Neural cell (in vitro differentiated cells): Measurements from ENCODE around the gene PLEKHF1. TPM values are rescaled to one million over a fixed set of nuclear protein-coding genes. Genes with fewer than 3 reads are reported as not detected.

ENCODE experiments used
- H2AFZ ChIP-seq: fragments of 200-600, 300-800 bp; sonication (generic), shearing (Covaris generic); 2 replicates; pipeline ENCODE4 v1.6.0; 2014; ENCODE audit warnings: low read depth, mild to moderate bottlenecking, antibody characterized with exemption, low read length, moderate library complexity
- H3F3A ChIP-seq: fragments of 200-600 bp; shearing (Covaris generic); 2 replicates; pipeline ENCODE4 v1.6.1; 2016; ENCODE audit warnings: mild to moderate bottlenecking, moderate library complexity, mixed read lengths, antibody characterized with exemption, low read length; ENCODE audit not compliant: insufficient read depth, poor library complexity, severe bottlenecking
- H3K27ac ChIP-seq: fragments of 200-600, 300-800 bp; sonication (generic), shearing (Covaris generic); 2 replicates; pipeline ENCODE4 v1.5.1; 2014; ENCODE audit warnings: mild to moderate bottlenecking, low read length, moderate library complexity
- H3K27me3 ChIP-seq: fragments of 300-800, 200-600 bp; sonication (generic), shearing (Covaris generic); 2 replicates; pipeline ENCODE4 v1.6.0; 2014; ENCODE audit warnings: mild to moderate bottlenecking, low read depth, low read length, moderate library complexity; ENCODE audit not compliant: insufficient read depth
- H3K36me3 ChIP-seq: fragments of 300-800, 200-600 bp; sonication (generic), shearing (Covaris generic); 2 replicates; pipeline ENCODE4 v1.5.1; 2014; ENCODE audit warnings: mild to moderate bottlenecking, antibody characterized with exemption, low read length, moderate library complexity; ENCODE audit not compliant: insufficient read depth
- H3K4me2 ChIP-seq: fragments of 300-800, 200-600 bp; sonication (generic), shearing (Covaris generic); 2 replicates; pipeline ENCODE4 v1.6.0; 2014; ENCODE audit warnings: mild to moderate bottlenecking, low read length
- H3K4me3 ChIP-seq: fragments of 300-800, 200-600 bp; sonication (generic), shearing (Covaris generic); 2 replicates; pipeline ENCODE4 v1.5.1; 2014; ENCODE audit warnings: mild to moderate bottlenecking, low read length, moderate library complexity
- H3K79me2 ChIP-seq: fragments of 200-600 bp; shearing (Covaris generic); replicated peaks from 2 replicates; pipeline ENCODE4 v1.6.0; 2014; ENCODE audit warnings: mild to moderate bottlenecking, low read length, moderate library complexity; ENCODE audit not compliant: insufficient read depth
- H3K9ac ChIP-seq: fragments of 300-800, 200-600 bp; sonication (generic), shearing (Covaris generic); 2 replicates; pipeline ENCODE4 v1.6.1; 2016; ENCODE audit warnings: mild to moderate bottlenecking, low read length, mixed read lengths
- H3K9me2 ChIP-seq: fragments of 200-600 bp; shearing (Covaris generic); 2 replicates; pipeline ENCODE4 v1.6.1; 2016; ENCODE audit warnings: mild to moderate bottlenecking, low read length, mixed read lengths; ENCODE audit not compliant: insufficient read depth
- H3K9me3 ChIP-seq: fragments of 200-600, 300-800 bp; sonication (generic), shearing (Covaris generic); 2 replicates; pipeline ENCODE4 v1.6.1; 2016; ENCODE audit warnings: mild to moderate bottlenecking, mixed run types, low read length, moderate library complexity, mixed read lengths
- H4K20me1 ChIP-seq: fragments of 200-600 bp; shearing (Covaris generic); 2 replicates; pipeline ENCODE4 v1.6.1; 2016; ENCODE audit warnings: mild to moderate bottlenecking, mixed run types; ENCODE audit not compliant: insufficient read depth
- CTCF ChIP-seq: fragments of 450-650 bp; IDR thresholded peaks from 2 replicates; pipeline ENCODE4 v1.5.1; 2014; ENCODE audit warnings: antibody characterized with exemption, mild to moderate bottlenecking, moderate library complexity; ENCODE audit not compliant: poor library complexity, severe bottlenecking
- EP300 ChIP-seq: fragments of 450-650 bp; conservative IDR thresholded peaks from 2 replicates; pipeline ENCODE4 v1.6.1; 2014; ENCODE audit warnings: antibody characterized with exemption, mild to moderate bottlenecking, moderate library complexity; ENCODE audit not compliant: poor library complexity, severe bottlenecking
- EZH2 ChIP-seq: fragments of 200-600, 300-800 bp; shearing (Covaris generic), sonication (generic); IDR thresholded peaks from 2 replicates; pipeline ENCODE4 v1.6.1; 2014; ENCODE audit warnings: antibody characterized with exemption, low read length, borderline replicate concordance, mild to moderate bottlenecking; ENCODE audit not compliant: insufficient read depth, poor library complexity, severe bottlenecking
- MXI1 ChIP-seq: fragments of 450-650 bp; conservative IDR thresholded peaks from 2 replicates; pipeline ENCODE4 v1.6.1; 2014; ENCODE audit warnings: antibody characterized with exemption, mild to moderate bottlenecking; ENCODE audit not compliant: poor library complexity, severe bottlenecking
- POLR2AphosphoS5 ChIP-seq: IDR thresholded peaks from 2 replicates; pipeline ENCODE4 v1.6.1; 2012
- RAD21 ChIP-seq: fragments of 450-650 bp; conservative IDR thresholded peaks from 2 replicates; pipeline ENCODE4 v1.6.1; 2014; ENCODE audit warnings: antibody characterized with exemption, mild to moderate bottlenecking, moderate library complexity
- SMC3 ChIP-seq: fragments of 450-650 bp; conservative IDR thresholded peaks from 2 replicates; pipeline ENCODE4 v1.6.1; 2014; ENCODE audit warnings: antibody characterized with exemption, mild to moderate bottlenecking, moderate library complexity; ENCODE audit not compliant: poor library complexity
- TAF1 ChIP-seq: IDR thresholded peaks from 2 replicates; pipeline ENCODE4 v1.6.1; 2012; ENCODE audit warnings: low read depth
- polyA plus RNA-seq: library from polyadenylated mRNA; depleted of rRNA; stranded (reverse); fragments of >200 nt; gene quantifications from 2 replicates; pipeline ENCODE4 v1.2.3, GENCODE V29; 2014
- TF ChIP-seq, protein P1 (sequence below): IDR thresholded peaks from 2 replicates; pipeline ENCODE4 v1.6.1; 2012; ENCODE audit warnings: borderline replicate concordance

The PLEKHF1 gene
- polyA plus RNA-seq, 1 donor from 2014 or later: not detected

- no peaks in the 10 kb centered on the region for H3K27me3 ChIP-seq
- no peaks in the 10 kb centered on the region for H3K9me2 ChIP-seq
- no peak overlapping the region for H2AFZ ChIP-seq
- no peaks in the 10 kb centered on the region for H3K9me3 ChIP-seq
- H3K4me3 ChIP-seq: no peak overlapping the region
- H3K27ac ChIP-seq: no peak overlapping the region
- peaks cover 5% of the 10 kb centered on the region for H3F3A ChIP-seq
- TF ChIP-seq TAF1: no peak
- no peak for TF ChIP-seq MXI1
- TF ChIP-seq EZH2: no peak
- TF ChIP-seq CTCF: no peak
- TF ChIP-seq EP300: no peak
- no peak for TF ChIP-seq SMC3
- no peak for TF ChIP-seq RAD21
- TF ChIP-seq, protein P1, sequence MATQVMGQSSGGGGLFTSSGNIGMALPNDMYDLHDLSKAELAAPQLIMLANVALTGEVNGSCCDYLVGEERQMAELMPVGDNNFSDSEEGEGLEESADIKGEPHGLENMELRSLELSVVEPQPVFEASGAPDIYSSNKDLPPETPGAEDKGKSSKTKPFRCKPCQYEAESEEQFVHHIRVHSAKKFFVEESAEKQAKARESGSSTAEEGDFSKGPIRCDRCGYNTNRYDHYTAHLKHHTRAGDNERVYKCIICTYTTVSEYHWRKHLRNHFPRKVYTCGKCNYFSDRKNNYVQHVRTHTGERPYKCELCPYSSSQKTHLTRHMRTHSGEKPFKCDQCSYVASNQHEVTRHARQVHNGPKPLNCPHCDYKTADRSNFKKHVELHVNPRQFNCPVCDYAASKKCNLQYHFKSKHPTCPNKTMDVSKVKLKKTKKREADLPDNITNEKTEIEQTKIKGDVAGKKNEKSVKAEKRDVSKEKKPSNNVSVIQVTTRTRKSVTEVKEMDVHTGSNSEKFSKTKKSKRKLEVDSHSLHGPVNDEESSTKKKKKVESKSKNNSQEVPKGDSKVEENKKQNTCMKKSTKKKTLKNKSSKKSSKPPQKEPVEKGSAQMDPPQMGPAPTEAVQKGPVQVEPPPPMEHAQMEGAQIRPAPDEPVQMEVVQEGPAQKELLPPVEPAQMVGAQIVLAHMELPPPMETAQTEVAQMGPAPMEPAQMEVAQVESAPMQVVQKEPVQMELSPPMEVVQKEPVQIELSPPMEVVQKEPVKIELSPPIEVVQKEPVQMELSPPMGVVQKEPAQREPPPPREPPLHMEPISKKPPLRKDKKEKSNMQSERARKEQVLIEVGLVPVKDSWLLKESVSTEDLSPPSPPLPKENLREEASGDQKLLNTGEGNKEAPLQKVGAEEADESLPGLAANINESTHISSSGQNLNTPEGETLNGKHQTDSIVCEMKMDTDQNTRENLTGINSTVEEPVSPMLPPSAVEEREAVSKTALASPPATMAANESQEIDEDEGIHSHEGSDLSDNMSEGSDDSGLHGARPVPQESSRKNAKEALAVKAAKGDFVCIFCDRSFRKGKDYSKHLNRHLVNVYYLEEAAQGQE: no peak
- no peak for TF ChIP-seq POLR2AphosphoS5
- no peak overlapping the region for H3K9ac ChIP-seq
- H3K36me3 ChIP-seq: no peaks in the 10 kb centered on the region
- H3K79me2 ChIP-seq: peaks cover 13% of the 10 kb centered on the region
- no peaks in the 10 kb centered on the region for H4K20me1 ChIP-seq
- H3K4me2 ChIP-seq: no peak overlapping the region
These were observed 46.4 kb downstream of the PLEKHF1 start for GRCh38 chr19:29711584-29712132.

DNA sequence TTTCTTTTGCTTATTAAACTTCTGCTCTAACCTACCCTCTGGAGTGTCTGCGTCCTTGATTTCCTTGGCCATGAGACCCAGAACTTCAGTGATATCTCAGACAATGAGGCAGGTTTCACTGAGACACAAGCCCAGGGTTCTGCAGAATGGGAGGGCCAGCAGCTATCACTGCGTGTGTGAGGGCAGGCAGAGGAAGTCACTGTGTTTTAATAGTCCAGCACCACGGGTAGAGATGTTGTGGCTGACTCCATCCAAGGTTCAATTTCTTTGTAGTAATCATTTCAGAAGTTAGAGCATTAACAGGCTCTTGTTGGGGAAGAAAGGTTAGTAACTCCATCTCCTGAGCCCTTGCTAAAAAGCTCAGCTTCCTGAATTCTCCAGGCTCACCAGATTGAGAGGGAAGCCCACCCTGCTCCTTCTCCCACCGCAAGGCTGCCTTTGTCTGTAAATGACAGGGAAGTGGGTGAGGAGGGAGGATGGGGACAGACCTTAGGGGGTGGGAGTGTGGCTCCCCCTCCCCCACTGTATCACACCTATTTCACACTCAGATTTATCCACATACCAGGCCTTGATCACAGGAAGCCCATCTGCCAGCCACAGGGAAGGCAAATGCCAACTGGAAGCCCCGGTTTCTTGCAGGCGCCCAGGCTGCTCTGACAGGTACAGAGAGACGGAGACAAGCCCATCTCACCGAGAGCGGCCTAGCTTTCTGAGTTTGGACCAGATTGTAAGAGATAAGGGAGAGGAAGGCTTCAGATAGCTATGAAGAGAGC is 47.7 kb downstream of the PLEKHF1 start:
- peak overlapping the region; percentile 78 for H3K4me3 ChIP-seq

More for the DNA sequence above, 47.7 kb downstream of the PLEKHF1 start:
- H3K27ac ChIP-seq: no peak overlapping the region
- TF ChIP-seq EP300 (no peak), TAF1 (no peak), POLR2AphosphoS5 (no peak), CTCF (no peak), SMC3 (no peak), EZH2 (no peak), MXI1 (no peak), RAD21 (no peak)
- TF ChIP-seq, protein P1: no peak
- H4K20me1 ChIP-seq: no peaks in the 10 kb centered on the region
- H3K36me3 ChIP-seq: no peaks in the 10 kb centered on the region
- H3K9me3 ChIP-seq: no peaks in the 10 kb centered on the region
- H3K79me2 ChIP-seq: peaks cover 13% of the 10 kb centered on the region
- peaks cover 5% of the 10 kb centered on the region for H3F3A ChIP-seq
- H2AFZ ChIP-seq: no peak overlapping the region
- no peak overlapping the region for H3K4me2 ChIP-seq
- no peaks in the 10 kb centered on the region for H3K27me3 ChIP-seq
- H3K9me2 ChIP-seq: no peaks in the 10 kb centered on the region
- H3K9ac ChIP-seq: peak overlapping the region; percentile 12
